Measurements from ENCODE around the gene THAP4.

THAP4 gene

DNA sequence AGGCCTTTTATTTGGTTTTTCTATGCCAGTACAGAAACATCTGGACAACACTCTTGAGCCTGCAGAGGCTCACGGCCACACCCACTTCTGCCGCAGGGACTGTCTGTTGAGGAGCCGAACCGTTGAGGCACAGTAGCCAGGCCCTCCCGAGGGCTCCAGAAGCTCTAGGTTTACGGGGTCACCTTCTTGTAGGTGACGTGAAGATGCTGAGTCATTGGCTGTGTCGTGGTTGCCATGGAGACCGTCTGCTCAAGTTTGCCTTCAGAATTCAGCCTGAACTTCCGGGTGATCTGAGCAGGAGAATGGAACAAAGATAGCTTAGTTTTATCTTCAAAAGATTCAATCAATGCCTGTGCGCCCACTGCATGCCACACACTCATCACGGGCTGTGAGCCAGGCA, 52.5 kb downstream of the THAP4 start:
- peak; percentile 23 to 26 for DNase-seq
- TF ChIP-seq POLR2A (IDR thresholded peaks at IDR 0.05; ENCODE audit: low read length) = no peak
- TF ChIP-seq GATA1 (IDR thresholded peaks at IDR 0.05; ENCODE audit: low read depth, low read length) = no peak

DNA sequence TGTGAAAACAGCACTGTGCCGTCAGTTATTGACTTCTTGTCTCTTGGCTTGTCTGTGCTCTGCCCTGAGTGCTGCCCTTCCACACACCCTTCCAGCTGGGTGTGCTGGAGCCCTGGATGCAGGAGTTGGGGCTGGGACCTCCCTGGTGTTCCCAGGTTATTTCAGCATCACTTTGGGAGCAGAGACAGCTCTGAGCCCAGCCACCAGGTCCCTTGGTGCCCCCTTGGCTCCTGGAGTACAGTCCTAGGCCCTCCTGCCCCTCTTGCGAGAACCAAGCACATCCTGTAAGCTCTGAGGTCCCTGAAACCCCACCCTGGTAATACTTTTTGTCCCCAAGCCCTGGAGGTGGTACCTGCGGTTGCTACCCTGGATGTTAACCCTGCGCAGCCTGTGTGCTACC, 54.2 kb downstream of the THAP4 start:
- TF ChIP-seq POLR2A (IDR thresholded peaks at IDR 0.05; ENCODE audit: low read length) (no peak), GATA1 (IDR thresholded peaks at IDR 0.05; ENCODE audit: low read depth, low read length) (no peak)
- no peak for DNase-seq

DNA sequence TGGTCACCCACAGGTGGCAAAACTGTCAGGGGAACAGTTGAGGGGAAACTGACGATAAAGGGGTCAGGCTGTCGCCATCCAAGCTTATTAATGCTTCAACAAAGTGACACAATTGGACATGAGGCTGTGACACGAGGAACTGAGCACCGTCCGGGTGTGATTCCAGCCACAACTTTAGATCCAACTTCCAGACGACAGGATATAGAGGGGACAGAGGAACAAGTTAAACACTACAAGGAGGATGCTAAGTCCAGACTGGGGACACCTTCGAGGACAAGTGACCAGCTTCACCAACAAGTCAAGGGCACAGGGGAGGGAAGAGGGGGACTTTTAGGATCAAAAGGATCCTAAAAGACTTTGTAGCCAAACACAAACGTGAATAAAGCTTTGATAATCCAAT, 54.6 kb downstream of the THAP4 start:
- DNase-seq = no peak
- no peak for TF ChIP-seq GATA1 (IDR thresholded peaks at IDR 0.05; ENCODE audit: low read depth, low read length)
- TF ChIP-seq POLR2A (IDR thresholded peaks at IDR 0.05; ENCODE audit: low read length) = no peak

DNA sequence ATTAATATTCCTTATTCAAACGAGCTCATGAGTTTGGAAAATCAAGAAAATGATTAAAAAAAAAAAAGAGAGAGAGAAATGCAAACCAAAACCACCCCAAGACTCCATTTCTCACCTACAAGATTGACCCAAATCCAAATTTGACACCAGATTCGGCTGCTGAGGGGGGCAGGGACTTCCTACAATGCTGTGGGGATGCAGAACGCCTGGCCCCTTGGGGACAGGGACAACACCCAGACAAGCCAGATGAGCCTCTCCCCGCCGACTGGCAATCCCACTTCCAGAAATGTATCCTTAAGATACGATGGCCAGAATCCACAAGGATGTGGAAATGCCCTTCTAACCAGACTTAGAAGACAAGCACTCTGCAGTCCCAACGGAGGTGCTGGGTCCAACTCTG, 57.7 kb downstream of the THAP4 start:
- TF ChIP-seq POLR2A (IDR thresholded peaks at IDR 0.05; ENCODE audit: low read length) (no peak), GATA1 (IDR thresholded peaks at IDR 0.05; ENCODE audit: low read depth, low read length) (no peak)
- no peak for DNase-seq

DNA sequence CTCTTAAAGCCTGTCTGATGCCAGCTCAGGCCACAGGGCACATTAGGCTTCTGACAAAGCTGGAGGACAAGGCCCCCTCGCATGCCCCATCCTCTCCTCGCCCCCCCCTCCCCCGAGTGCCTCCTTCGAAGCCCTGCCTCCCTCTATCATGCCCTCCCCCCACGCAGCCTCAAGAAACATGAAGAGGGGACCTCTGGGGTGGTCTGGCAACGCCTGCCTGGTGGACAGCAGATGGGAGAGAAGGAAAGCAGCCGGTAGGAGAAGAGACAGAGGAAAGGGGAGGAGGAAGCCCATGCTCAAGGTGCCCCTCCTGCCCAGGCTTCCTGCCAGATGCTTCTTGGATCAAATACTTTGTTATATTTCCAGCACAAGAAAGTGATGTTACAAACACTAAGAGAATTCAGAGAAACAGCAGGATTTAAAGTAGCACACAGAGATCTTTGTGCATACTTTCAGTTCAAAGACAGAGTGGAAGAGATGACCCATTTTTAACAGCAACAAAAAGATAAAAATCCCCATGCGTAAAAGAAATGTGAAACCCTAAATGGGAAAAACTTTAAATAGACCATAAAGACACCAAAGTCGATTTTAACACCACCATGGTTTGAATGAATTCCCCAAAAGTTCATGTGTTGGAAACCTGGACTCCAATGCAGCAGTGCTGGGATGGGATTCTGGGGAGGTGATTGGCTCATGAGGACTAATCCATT, 59.4 kb downstream of the THAP4 start:
- TF ChIP-seq POLR2A (IDR thresholded peaks at IDR 0.05; ENCODE audit: low read length) = no peak
- no peak for TF ChIP-seq GATA1 (IDR thresholded peaks at IDR 0.05; ENCODE audit: low read depth, low read length)

DNA sequence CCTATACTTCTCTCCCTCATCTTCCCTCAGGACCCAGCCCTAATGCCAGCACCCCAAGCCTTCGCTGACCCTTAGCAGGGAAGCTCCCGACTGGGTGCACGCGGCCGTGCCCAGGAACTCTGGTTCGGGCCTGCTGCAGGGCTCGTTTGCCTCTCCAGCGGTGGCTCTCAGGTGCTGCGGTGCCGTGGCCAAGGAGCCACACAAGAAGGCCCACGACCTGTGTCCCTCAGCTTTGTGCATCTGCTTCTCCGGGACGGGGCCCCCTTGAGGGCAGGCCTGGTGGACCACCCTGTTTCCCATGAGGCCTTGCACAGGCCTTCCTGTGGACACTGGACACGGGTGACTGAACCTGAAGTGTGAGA, 60.7 kb downstream of the THAP4 start:
- no peak for DNase-seq
- TF ChIP-seq POLR2A (IDR thresholded peaks at IDR 0.05; ENCODE audit: low read length) = no peak
- TF ChIP-seq GATA1 (IDR thresholded peaks at IDR 0.05; ENCODE audit: low read depth, low read length) = no peak

More for the DNA sequence above, 59.4 kb downstream of the THAP4 start:
- DNase-seq = no peak

DNA sequence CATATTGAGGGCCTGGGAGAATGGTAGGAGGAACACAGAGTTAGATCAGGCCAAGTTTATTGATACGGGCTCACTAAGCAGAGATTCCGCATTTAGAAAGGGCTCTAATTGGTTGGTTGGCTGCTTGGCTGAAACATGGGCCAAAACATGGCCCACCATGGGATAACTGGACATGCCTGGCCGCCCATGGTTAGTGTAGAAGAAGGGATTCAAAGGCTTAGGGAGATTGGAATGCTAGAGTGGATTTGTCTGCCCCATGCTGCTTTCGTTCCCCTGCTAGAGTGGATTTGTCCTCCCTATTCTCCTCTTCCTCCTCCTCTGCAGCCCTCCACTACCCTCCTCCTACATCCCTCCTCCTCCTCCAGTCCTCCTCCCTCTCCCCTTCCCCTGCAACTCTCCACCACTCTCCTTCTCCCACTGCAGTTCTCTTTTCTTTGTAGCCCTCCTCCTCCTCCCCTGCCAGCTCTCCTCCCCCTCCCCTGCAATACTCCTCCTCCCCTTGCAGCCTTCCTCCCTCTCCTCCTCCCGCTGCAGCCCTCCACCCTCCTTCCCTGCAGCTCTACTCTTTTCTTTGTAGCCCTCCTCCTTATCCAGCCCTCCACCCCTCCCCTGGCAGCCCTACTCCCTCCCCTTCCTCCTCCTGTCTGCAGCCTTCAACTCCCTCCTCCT, 61.2 kb downstream of the THAP4 start:
- TF ChIP-seq POLR2A (IDR thresholded peaks at IDR 0.05; ENCODE audit: low read length) = no peak
- TF ChIP-seq GATA1 (IDR thresholded peaks at IDR 0.05; ENCODE audit: low read depth, low read length) = no peak

DNA sequence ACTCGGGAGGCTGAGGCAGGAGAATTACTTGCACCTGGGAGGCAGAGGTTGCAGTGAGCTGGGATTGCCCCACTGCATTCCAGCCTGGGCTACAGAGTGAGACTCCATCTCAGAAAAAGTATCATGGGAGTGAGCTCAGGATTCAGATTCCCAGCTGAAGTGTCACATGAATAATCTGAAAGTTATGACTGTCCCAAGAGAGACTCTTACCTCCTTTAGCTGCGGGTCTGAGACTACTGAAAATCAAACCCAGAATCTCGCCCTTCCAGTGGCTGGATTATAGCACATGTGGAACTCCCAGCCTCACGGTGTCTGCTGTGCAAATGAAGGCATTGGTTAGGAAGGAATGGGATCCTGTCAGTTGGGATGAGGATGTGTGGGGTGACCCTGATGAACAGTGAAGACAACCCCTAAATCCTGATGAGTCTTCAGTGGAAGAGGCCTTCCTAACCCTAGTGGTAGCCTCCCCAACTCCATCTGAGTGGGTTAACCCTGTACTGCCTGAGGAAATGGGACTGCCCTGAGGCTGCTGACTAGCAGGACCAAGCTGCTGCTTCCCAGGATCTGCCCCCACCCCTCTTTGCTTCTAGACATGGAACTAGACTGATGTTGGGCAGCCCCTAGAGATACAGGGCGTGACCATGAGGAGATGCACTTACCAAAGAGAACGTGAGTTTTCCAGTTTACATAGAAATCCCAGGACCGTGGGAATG, 61.9 kb downstream of the THAP4 start:
- no peak for TF ChIP-seq GATA1 (IDR thresholded peaks at IDR 0.05; ENCODE audit: low read depth, low read length)
- no peak for TF ChIP-seq POLR2A (IDR thresholded peaks at IDR 0.05; ENCODE audit: low read length)
- DNase-seq = no peak

More for the DNA sequence above, 61.2 kb downstream of the THAP4 start:
- no peak for DNase-seq

DNA sequence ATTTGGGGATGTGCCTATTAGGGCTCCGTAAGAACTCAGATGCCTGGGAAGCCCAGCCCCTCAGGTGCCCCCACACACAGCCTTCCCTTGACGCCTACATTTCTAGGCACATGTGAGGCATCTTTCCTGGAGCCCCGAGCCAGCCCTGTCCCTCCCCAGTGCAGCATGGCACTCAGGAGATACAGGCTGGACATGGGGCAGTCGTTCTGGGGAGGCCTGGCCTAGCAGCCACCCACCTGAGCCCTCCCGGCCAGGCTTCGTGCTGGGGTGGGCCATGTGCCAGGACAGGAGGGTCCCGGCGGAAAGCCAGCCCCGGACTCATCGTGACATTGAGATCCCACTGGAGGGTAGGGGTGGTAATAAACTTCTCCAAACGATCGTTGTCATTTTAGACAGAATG, 63.2 kb downstream of the THAP4 start:
- DNase-seq = no peak
- TF ChIP-seq GATA1 (IDR thresholded peaks at IDR 0.05; ENCODE audit: low read depth, low read length) = no peak
- TF ChIP-seq POLR2A (IDR thresholded peaks at IDR 0.05; ENCODE audit: low read length) = no peak

DNA sequence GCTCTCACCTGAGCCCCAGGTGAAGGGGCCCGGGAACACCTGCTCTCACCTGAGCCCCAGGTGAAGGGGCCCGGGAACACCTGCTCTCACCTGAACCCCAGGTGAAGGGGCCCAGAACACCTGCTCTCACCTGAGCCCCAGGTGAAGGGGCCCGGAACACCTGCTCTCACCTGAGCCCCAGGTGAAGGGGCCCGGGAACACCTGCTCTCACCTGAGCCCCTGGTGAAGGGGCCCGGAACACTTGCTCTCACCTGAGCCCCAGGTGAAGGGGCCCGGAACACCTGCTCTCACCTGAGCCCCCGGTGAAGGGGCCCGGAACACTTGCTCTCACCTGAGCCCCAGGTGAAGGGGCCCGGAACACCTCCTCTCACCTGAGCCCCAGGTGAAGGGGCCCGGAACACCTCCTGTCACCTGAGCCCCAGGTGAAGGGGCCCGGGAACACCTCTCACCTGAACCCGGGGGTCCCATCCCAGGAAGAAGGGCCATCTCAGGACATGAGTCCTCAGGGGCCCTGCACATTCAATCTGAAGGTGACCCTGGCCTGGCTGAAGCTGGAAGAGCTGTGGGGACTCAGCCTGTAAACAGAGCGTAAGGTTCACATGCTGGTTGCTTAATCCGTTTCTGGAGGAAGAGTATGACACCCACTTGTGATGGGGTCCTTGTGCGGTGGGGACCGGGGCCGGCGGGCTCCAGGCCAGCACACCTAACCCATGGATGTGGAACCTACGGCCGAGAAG, 63.9 kb downstream of the THAP4 start:
- peak; percentile 19 to 46 for DNase-seq

DNA sequence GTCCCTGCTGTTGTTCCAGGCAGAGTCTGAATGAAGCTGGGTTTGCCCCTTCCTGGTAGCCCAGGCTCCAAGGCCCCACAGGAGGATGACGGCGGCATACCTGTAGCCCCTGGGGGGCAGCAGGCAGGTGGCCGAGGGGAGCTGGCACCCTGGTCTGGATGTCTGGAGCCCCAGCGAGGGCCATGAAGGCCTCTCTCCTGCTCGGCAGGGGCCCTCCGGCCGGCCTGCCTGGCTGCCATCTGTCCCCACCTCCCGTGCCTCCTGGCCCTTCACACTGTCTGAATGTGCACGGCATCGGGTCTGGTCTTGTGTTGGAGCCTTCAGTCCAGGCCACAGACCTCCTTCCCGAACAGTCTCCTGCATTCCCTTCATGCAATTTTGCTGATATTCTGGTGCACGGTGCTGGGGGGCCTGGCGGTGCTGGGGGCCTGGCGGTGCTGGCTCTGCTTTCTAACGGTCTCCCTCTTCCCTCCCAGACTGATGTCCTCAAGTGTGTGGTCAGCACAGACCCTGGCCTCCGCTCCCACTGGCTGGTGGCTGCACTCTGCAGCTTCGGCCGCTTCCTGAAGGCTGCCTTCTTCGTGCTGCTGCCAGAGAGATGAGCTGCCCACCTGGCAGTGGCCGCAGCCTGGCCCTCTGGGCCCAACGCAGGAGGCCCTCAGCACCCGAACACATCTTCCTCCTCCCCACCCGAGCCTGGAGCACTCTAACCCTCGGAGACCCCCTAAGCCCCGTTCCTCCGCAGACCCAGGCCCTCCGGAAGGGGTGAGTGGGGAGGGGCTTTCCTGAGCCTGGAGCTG, 64.9 kb downstream of the THAP4 start:
- TF ChIP-seq GATA1 (IDR thresholded peaks at IDR 0.05; ENCODE audit: low read depth, low read length) = no peak
- no peak for TF ChIP-seq POLR2A (IDR thresholded peaks at IDR 0.05; ENCODE audit: low read length)
- DNase-seq = peak in 1 of 2 experiments; percentile 33

DNA sequence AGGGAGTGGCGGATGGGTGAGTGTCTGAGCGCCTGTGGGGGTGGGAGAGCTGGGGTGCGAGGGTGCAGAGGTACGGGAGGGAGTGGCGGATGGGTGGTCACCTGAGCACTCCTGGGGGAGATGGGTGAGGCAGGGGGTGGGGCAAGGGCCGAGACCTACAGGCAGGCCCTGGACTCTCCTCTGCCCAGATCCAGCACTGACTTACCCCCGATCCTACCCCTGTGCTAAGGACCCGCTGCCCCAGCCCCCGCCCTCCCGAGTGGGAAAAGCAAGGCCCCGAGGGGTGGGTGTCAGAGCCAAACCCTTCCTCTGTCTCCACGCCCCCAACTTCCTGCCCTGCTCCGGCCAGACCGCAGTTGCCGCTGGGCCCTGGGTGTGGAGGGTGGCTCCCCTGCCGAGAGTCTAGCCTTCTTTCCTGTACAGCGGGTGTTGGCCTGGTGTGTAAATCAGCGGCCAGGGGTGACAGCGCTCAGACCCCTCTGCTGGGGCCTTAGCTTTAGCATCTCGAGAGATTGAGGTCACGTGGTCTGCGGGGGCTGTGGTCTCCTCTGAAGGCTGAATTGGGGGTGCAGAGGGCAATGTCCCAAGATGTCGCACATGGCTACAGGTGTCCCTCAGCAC, 65.9 kb downstream of the THAP4 start:
- TF ChIP-seq GATA1 (IDR thresholded peaks at IDR 0.05; ENCODE audit: low read depth, low read length) = no peak
- TF ChIP-seq POLR2A (IDR thresholded peaks at IDR 0.05; ENCODE audit: low read length) = no peak

DNA sequence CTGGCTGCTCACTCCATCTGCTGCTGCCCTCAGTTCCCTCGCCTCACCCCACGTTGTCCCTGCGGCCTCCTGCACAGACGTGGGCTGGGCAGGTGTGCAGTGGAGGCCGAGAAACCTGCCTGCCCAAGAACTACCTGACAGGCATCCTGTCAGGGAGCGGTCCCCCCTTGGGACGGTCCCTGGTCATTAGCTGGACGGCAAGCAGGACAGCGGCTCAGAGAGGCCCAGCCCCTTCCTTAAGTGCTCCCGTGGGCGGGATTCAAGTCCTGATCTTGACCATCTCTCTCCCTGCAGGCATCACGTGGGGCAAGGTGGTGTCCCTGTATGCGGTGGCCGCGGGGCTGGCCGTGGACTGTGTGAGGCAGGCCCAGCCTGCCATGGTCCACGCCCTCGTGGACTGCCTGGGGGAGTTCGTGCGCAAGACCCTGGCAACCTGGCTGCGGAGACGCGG, 67.1 kb downstream of the THAP4 start:
- no peak for DNase-seq
- TF ChIP-seq POLR2A (IDR thresholded peaks at IDR 0.05; ENCODE audit: low read length) = no peak
- no peak for TF ChIP-seq GATA1 (IDR thresholded peaks at IDR 0.05; ENCODE audit: low read depth, low read length)

More for the DNA sequence above, 65.9 kb downstream of the THAP4 start:
- DNase-seq = no peak
